OCI-LY1 (cell line): ENCODE measurements around the gene TMEM150C.

Experiments used
- EZH2 ChIP-seq: fragments of 200-600 bp; sonication (generic), shearing (Covaris generic); IDR thresholded peaks from 2 replicates; pipeline ENCODE4 v1.8.0; 2017; ENCODE audit warnings: borderline replicate concordance, mixed run types, mild to moderate bottlenecking, antibody characterized with exemption, low read length, moderate library complexity, mixed read lengths
- TF ChIP-seq, protein P1 (sequence below): fragments of 200-600 bp; sonication (generic), shearing (Covaris generic); IDR thresholded peaks from 2 replicates; pipeline ENCODE4 v1.5.1; 2017; ENCODE audit warnings: mild to moderate bottlenecking, antibody characterized with exemption, low read length, moderate library complexity, mixed read lengths

DNA sequence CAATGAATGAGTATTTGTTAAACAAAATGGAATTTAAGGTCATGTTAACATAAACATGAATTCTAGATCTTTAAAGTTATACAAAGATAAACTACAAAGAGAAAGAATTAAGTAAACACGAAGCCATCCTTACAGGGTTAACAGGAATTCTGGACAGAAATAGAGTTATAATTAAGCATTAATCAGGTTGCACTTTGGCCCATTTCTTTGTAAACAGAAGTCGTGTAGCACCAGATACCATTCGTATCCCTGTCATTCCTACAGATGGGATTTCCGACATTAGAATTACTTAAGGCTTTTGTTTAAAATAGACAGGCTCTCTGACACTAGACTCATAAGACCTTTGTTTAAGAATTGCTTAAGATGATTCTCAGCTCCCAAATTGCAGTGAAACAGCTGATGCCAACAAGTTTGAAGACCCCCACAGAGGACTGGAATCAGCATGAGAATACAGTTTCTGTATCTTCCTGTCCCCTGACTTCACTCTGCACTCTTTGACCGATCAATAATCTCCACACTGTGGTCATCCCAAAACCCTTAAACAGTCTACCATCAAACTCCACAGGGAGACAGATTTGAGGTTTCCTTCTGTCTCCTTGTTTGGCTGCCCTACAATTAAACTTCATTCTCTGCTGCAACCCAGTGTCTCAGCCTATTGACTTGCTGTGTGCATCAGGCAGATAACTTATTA, 22.3 kb upstream of the TMEM150C start:
- TF ChIP-seq, protein P1, sequence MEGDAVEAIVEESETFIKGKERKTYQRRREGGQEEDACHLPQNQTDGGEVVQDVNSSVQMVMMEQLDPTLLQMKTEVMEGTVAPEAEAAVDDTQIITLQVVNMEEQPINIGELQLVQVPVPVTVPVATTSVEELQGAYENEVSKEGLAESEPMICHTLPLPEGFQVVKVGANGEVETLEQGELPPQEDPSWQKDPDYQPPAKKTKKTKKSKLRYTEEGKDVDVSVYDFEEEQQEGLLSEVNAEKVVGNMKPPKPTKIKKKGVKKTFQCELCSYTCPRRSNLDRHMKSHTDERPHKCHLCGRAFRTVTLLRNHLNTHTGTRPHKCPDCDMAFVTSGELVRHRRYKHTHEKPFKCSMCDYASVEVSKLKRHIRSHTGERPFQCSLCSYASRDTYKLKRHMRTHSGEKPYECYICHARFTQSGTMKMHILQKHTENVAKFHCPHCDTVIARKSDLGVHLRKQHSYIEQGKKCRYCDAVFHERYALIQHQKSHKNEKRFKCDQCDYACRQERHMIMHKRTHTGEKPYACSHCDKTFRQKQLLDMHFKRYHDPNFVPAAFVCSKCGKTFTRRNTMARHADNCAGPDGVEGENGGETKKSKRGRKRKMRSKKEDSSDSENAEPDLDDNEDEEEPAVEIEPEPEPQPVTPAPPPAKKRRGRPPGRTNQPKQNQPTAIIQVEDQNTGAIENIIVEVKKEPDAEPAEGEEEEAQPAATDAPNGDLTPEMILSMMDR: no peak
- no peak for TF ChIP-seq EZH2
